ENCODE data around the gene ARID2.

Gene ARID2

DNA sequence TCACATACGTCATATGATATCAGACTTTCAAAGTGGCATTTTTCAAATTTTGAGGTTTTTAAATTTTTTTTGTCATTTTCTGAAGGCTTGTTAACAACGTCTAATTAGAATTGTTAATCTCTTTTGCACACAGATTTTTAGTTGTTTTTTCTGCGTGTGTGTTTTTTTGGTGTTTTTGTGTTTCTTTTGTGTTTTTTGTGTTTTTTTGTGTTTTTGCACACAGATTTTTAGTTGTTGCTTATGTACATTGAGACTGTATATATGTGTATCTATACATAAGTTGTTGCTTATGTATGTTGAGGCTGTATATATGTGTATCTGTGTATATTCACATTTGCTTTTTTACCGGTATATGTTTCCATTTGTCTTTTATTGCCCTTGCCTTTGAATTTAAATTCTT, 30.8 kb downstream of the ARID2 start:
- Mint-ChIP-seq H3K36me3 (peaks cover 14% of the 10 kb centered on the region), H3K9me3 (no peaks in the 10 kb centered on the region), H3K27ac (no peak overlapping the region), H3K27me3 (no peaks in the 10 kb centered on the region), H3K4me3 (no peak overlapping the region), H3K4me1 (no peaks in the 10 kb centered on the region)
- DNase-seq, result no peak
- CTCF ChIA-PET, result interaction anchor here (1.7 kb wide), 1 partner anchor 216 kb away, joined by 10 read pairs; no protein-coding TSS in a partner anchor

DNA sequence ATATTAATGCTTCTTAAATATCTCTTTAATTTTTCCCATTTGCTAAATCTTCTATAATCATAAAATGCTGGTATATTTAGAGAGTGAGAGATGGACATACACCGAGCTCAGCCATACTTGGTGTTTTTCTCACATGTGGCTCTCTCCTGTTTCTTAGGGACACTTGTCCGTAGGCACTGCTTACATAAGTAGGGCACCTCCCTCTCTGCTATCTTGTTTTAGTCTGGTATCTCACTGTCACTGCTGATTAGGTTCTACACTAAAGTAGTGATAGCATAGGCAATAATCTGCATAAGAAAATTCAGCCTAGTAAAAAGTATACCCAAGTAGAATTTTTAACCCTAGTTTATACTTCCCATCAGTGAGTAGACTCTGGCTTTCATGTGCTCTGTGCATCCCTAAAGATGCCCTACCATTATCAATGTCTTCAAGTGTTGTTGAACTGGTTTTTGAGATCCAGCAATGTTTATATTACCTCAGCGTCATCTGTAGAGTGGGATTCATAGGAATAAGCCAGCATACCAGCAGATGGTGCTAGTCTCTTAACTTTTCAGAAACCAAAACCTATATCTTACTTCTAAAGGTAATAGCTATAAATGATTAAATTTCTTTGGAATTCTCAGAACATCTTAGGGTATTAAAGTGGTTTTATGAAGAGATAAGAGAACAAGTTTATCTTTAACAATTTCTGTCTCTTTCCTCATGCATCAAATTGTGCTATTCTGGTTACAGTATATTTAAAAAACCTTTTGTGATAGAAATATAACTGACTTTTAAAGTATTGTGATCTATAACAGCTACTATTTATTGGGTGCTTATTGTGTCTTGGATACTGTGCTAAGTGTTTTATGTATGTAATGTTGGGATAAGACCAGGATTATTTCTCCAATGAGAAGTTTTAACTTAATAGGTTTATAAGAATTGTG, 32.9 kb downstream of the ARID2 start:
- Mint-ChIP-seq H3K27ac (no peak overlapping the region), H3K27me3 (no peaks in the 10 kb centered on the region), H3K36me3 (peaks cover 13% of the 10 kb centered on the region), H3K4me1 (no peaks in the 10 kb centered on the region), H3K9me3 (no peaks in the 10 kb centered on the region), H3K4me3 (no peak overlapping the region)
- no peak for DNase-seq
- CTCF ChIA-PET, result interaction anchor here (0.6 to 2.6 kb wide), 8 partner anchors 10 to 242 kb away, joined by 3 to 8 read pairs (median 3); no protein-coding TSS in a partner anchor

DNA sequence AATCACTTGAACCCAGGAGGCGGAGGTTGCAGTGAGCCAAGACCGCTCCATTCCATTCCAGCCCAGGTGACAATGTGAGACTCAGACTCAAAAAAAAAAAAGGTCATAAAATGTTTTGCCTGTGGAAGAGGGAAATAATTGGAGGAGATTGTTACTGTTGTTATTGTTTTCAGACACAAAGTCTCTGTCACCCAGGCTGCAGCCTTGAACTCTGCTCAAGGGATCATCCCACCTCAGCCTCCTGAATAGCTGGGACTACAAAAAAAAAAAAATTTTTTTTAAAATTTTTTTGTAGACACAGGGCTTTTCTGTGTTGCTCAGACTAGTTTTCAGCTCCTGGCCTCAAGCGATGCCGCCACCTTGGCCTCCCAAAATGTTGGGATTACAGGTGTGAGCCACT, 33.9 kb downstream of the ARID2 start:
- no peaks in the 10 kb centered on the region for H3K27me3 Mint-ChIP-seq
- H3K4me3 Mint-ChIP-seq, result no peak overlapping the region
- no peaks in the 10 kb centered on the region for H3K4me1 Mint-ChIP-seq
- H3K36me3 Mint-ChIP-seq, result peaks cover 22% of the 10 kb centered on the region
- DNase-seq, result no peak
- CTCF ChIA-PET, result interaction anchor here (0.6 to 2.6 kb wide), 5 partner anchors 12 to 220 kb away, joined by 3 to 8 read pairs (median 5); no protein-coding TSS in a partner anchor
- no peak overlapping the region for H3K27ac Mint-ChIP-seq
- peaks cover 1% of the 10 kb centered on the region for H3K9me3 Mint-ChIP-seq

DNA sequence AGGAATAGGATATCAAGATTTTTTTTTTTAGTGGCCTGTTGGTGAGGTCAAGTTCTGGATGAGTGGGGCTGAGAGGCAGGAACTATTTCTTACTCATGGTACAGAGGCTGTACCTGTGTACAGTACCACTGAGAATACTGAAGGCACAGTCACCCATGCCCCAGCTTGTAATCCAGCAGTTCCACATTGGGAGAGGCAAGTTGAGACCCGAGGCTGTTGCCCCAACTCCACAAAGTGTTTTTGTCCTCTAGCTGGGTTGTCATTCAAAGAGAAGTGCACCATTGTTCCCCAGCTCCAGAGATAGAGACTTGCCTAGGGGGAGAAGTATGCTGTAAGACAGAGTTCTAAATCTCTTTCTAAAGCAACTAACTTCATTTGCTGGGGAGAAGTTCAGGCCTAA, 38.7 kb downstream of the ARID2 start:
- CTCF ChIA-PET, result no interaction called here
- Mint-ChIP-seq H3K27me3 (no peaks in the 10 kb centered on the region), H3K4me3 (no peak overlapping the region), H3K27ac (no peak overlapping the region), H3K9me3 (peaks cover 8% of the 10 kb centered on the region), H3K36me3 (peaks cover 40% of the 10 kb centered on the region), H3K4me1 (no peaks in the 10 kb centered on the region)
- no peak for DNase-seq

DNA sequence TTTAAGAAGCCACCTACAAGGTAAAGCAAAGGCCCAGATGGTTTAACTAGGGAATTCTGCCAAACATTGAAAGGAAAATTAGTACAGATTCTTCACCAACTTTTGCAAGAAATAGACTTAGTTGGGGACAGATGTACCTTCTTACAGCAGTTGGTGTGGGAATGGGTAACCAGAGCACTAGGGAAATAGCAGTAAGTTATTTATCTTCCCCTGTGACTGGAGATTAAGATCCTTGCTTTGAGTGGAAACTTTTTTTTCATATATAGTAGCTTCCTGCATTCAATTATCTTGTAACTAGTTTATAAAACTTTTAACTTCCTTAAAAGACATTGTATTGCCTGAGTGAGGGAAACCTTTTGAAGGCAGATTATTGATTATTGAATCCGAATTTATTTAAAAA, 44.2 kb downstream of the ARID2 start:
- CTCF ChIA-PET, result interaction anchor here (0.6 to 2.7 kb wide), 2 partner anchors 21 to 230 kb away, joined by 3 to 10 read pairs; no protein-coding TSS in a partner anchor
- H3K36me3 Mint-ChIP-seq, result peaks cover 19% of the 10 kb centered on the region
- peaks cover 5% of the 10 kb centered on the region for H3K9me3 Mint-ChIP-seq
- H3K27ac Mint-ChIP-seq, result no peak overlapping the region
- no peak overlapping the region for H3K4me3 Mint-ChIP-seq
- no peaks in the 10 kb centered on the region for H3K27me3 Mint-ChIP-seq
- DNase-seq, result no peak
- peaks cover 5% of the 10 kb centered on the region for H3K4me1 Mint-ChIP-seq

DNA sequence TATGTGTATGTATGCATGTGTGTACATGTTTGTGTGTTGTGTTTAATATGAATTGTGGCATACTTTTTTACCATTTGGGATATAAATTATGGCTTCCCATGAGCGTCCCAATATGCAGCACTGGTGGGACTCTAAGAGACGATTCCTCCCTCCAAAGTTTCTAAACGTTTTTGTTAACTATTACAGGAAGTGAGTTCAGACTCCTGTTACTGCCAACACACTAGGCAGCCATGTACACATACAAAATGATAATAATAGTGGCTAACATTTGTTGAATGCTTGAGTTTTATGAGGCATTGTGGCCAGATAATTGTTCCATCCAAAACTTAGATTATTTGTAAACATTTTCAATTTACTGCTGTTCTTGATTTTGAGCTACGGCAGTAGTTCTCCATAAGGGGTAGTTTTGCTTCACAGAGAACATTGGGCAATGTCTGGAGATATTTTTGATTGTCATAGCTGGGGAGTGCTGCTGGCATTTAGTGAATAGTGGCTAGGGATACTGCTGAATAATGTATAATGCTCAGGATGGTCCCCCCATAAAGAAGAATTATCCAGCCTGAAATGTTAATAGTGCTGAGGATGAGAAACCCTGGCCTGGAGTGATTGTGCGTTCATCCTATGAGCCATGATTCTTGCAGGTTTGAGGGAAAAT, 45.1 kb downstream of the ARID2 start:
- H3K27me3 Mint-ChIP-seq, result no peaks in the 10 kb centered on the region

DNA sequence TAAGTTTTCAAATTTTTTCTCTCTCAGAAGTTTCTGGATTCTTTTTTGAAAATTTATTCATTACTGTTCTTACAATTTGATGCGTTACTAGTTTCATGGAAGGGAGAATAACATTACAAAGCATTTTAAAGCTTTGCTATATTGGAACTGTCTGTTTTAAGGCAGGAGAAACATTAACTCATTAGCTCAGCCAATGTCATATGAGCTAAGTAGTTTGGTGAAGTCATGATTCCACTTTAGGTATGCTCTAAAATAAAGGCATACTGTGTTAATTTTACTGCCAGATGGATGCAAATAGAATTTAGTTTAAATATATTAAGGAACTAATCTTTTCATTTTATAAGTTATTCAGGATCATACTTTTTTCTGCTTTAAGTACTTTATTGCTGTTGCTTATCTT, 46.0 kb downstream of the ARID2 start:
- Mint-ChIP-seq H3K4me1 (peaks cover 5% of the 10 kb centered on the region), H3K4me3 (no peak overlapping the region), H3K27me3 (no peaks in the 10 kb centered on the region), H3K27ac (no peak overlapping the region), H3K9me3 (no peaks in the 10 kb centered on the region), H3K36me3 (peaks cover 8% of the 10 kb centered on the region)
- DNase-seq, result no peak
- CTCF ChIA-PET, result interaction anchor here (1.0 kb wide), 2 partner anchors 12 to 232 kb away, joined by 3 to 6 read pairs; no protein-coding TSS in a partner anchor

More for the DNA sequence above, 45.1 kb downstream of the ARID2 start:
- no peak for DNase-seq
- Mint-ChIP-seq H3K9me3 (peaks cover under 1% of the 10 kb centered on the region), H3K4me3 (no peak overlapping the region), H3K36me3 (peaks cover 12% of the 10 kb centered on the region), H3K27ac (no peak overlapping the region), H3K4me1 (peaks cover 5% of the 10 kb centered on the region)
- CTCF ChIA-PET, result interaction anchor here (0.6 kb wide), 1 partner anchor 22 kb away, joined by 3 read pairs; no protein-coding TSS in a partner anchor

DNA sequence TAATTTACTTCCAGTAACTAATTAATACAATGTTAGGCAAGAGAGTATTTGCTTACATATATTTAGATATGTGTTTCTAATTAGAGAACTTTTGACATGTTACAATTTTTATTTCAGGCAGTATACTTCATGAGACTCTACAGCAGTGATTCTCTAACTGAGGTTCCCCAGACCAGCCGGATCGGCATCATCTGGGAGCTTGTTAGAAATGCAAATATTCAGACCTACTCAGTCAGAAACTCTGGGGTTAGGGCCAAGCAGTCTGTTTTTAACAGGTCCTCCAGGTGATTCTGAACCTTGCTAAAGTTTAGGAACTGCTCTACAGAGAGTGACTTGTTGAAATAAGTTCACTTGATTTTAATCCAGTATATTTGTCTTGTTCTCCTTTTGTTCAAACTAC, 46.5 kb downstream of the ARID2 start:
- H3K27ac Mint-ChIP-seq, result no peak overlapping the region
- no peaks in the 10 kb centered on the region for H3K9me3 Mint-ChIP-seq
- no peak for DNase-seq
- H3K36me3 Mint-ChIP-seq, result peaks cover 4% of the 10 kb centered on the region
- CTCF ChIA-PET, result interaction anchor here (1.0 kb wide), 2 partner anchors 12 to 232 kb away, joined by 3 to 6 read pairs; no protein-coding TSS in a partner anchor
- H3K27me3 Mint-ChIP-seq, result no peaks in the 10 kb centered on the region
- peaks cover 5% of the 10 kb centered on the region for H3K4me1 Mint-ChIP-seq
- no peak overlapping the region for H3K4me3 Mint-ChIP-seq

GRCh38 chr12:45779936-45780335, 50.4 kb downstream of the ARID2 start:
- no peaks in the 10 kb centered on the region for H3K4me1 Mint-ChIP-seq
- CTCF ChIA-PET, result no interaction called here
- peaks cover 4% of the 10 kb centered on the region for H3K36me3 Mint-ChIP-seq
- no peaks in the 10 kb centered on the region for H3K27me3 Mint-ChIP-seq
- H3K27ac Mint-ChIP-seq, result no peak overlapping the region
- no peak for DNase-seq
- no peaks in the 10 kb centered on the region for H3K9me3 Mint-ChIP-seq
- no peak overlapping the region for H3K4me3 Mint-ChIP-seq

- Mint-ChIP-seq H3K27me3 (no peaks in the 10 kb centered on the region), H3K4me3 (no peak overlapping the region), H3K9me3 (no peaks in the 10 kb centered on the region), H3K36me3 (peaks cover 4% of the 10 kb centered on the region), H3K27ac (no peak overlapping the region), H3K4me1 (no peaks in the 10 kb centered on the region)
- CTCF ChIA-PET, result no interaction called here
- DNase-seq, result no peak
These were observed 51.6 kb downstream of the ARID2 start for GRCh38 chr12:45781080-45781479.

GRCh38 chr12:45785315-45785714, 55.8 kb downstream of the ARID2 start:
- Mint-ChIP-seq H3K4me3 (no peak overlapping the region), H3K27ac (no peak overlapping the region), H3K4me1 (no peaks in the 10 kb centered on the region), H3K9me3 (no peaks in the 10 kb centered on the region), H3K27me3 (no peaks in the 10 kb centered on the region), H3K36me3 (no peaks in the 10 kb centered on the region)
- DNase-seq, result no peak
- CTCF ChIA-PET, result no interaction called here

GRCh38 chr12:45789025-45789424, 59.5 kb downstream of the ARID2 start:
- Mint-ChIP-seq H3K36me3 (peaks cover 3% of the 10 kb centered on the region), H3K27me3 (no peaks in the 10 kb centered on the region)

GRCh38 chr12:45794422-45794821, 64.9 kb downstream of the ARID2 start:
- Mint-ChIP-seq H3K27me3 (no peaks in the 10 kb centered on the region), H3K36me3 (peaks cover 16% of the 10 kb centered on the region), H3K4me3 (no peak overlapping the region), H3K9me3 (no peaks in the 10 kb centered on the region), H3K4me1 (no peaks in the 10 kb centered on the region), H3K27ac (no peak overlapping the region)
- no peak for DNase-seq
- CTCF ChIA-PET, result no interaction called here

More at GRCh38 chr12:45789025-45789424, 59.5 kb downstream of the ARID2 start:
- Mint-ChIP-seq H3K4me1 (no peaks in the 10 kb centered on the region), H3K4me3 (no peak overlapping the region), H3K9me3 (no peaks in the 10 kb centered on the region), H3K27ac (no peak overlapping the region)
- DNase-seq, result no peak
- CTCF ChIA-PET, result no interaction called here

- CTCF ChIA-PET, result no interaction called here
- H3K27me3 Mint-ChIP-seq, result no peaks in the 10 kb centered on the region
These were observed 72.1 kb downstream of the ARID2 start for GRCh38 chr12:45801625-45802024.

More at GRCh38 chr12:45801625-45802024, 72.1 kb downstream of the ARID2 start:
- Mint-ChIP-seq H3K4me1 (no peaks in the 10 kb centered on the region), H3K4me3 (no peak overlapping the region), H3K27ac (no peak overlapping the region), H3K9me3 (no peaks in the 10 kb centered on the region), H3K36me3 (peaks cover 26% of the 10 kb centered on the region)
- no peak for DNase-seq
